Endothelial cell of umbilical vein (primary cell): ENCODE data around the gene AP1B1. TPM values are rescaled to one million over a fixed set of nuclear protein-coding genes. Genes with fewer than 3 reads are reported as not detected.

ENCODE experiments used
- BruUV-seq: library from RNA; stranded (reverse); fragments of 400-500 nt; replicated peaks from 2 replicates; lab custom pipeline; 2021; lab: Mats Ljungman, UMichigan
- CTCF ChIA-PET: fragments of 300-600, 350-600 bp; sonication (Branson Sonifier 250); formaldehyde crosslinking; loops from one replicate; lab custom pipeline; 2021; ENCODE audit warnings: antibody characterized with exemption, inconsistent platforms; lab: Charles Lee
- POLR2A ChIA-PET: fragments of 300-600, 350-600 bp; sonication (Branson Sonifier 250); formaldehyde crosslinking; loops from one replicate; lab custom pipeline; 2021; ENCODE audit warnings: antibody characterized with exemption, inconsistent platforms; lab: Charles Lee
- DNase-seq: peaks from one replicate; pipeline ENCODE4 v3.0.0-alpha.2; 2011; ENCODE audit warnings: low read depth, low spot score
- FAIRE-seq: peaks from 2 replicates; lab custom pipeline; 2011; peaks lifted over from hg19 to GRCh38; lab: Jason Lieb, UNC
- H2AFZ ChIP-seq: 2 replicates; pipeline ENCODE4 v1.6.0; 2012; ENCODE audit warnings: low read depth, low read length, control low read depth, inconsistent platforms
- H3K27ac ChIP-seq: 2 replicates; pipeline ENCODE4 v1.5.1; 2011; ENCODE audit warnings: low read depth, mild to moderate bottlenecking, control low read depth, low read length, moderate library complexity; ENCODE audit not compliant: insufficient read depth
- H3K27me3 ChIP-seq, 2 experiments: 2 replicates each; pipeline versions ENCODE4 v1.6.0 to v1.6.1; 2011; ENCODE audit warnings: low read length in 2 of 2, mixed read lengths in 1 of 2; ENCODE audit not compliant: control insufficient read depth in 2 of 2, insufficient read depth in 2 of 2
- H3K36me3 ChIP-seq, 2 experiments: 2 replicates in 1 of 2; 3 replicates in 1 of 2; pipeline ENCODE4 v1.5.1; 2011; ENCODE audit warnings: low read length in 2 of 2, mild to moderate bottlenecking in 1 of 2, moderate library complexity in 1 of 2; ENCODE audit not compliant: control insufficient read depth in 2 of 2, insufficient read depth in 2 of 2; ENCODE audit errors: extremely low read depth in 1 of 2
- H3K4me1 ChIP-seq: 3 replicates; pipeline ENCODE4 v1.5.1; 2011; ENCODE audit warnings: mild to moderate bottlenecking, low read length; ENCODE audit not compliant: control insufficient read depth, insufficient read depth; ENCODE audit errors: extremely low read depth
- H3K4me2 ChIP-seq: 2 replicates; pipeline ENCODE4 v1.6.1; 2011; ENCODE audit warnings: low read length, control low read depth, mixed read lengths; ENCODE audit not compliant: insufficient read depth
- H3K4me3 ChIP-seq, 3 experiments: fragments of 200-600 bp in 1 of 3; sonication (generic), shearing (Covaris generic) in 1 of 3; replicated peaks in 1 of 3; 2 replicates each; pipeline ENCODE4 v1.5.1; 2011 to 2016; ENCODE audit warnings: control low read depth in 3 of 3, low read length in 3 of 3, mild to moderate bottlenecking in 2 of 3, inconsistent platforms in 1 of 3, low read depth in 1 of 3, moderate library complexity in 1 of 3; ENCODE audit not compliant: insufficient read depth in 1 of 3
- H3K79me2 ChIP-seq: 2 replicates; pipeline ENCODE4 v1.6.0; 2012; ENCODE audit warnings: low read length, inconsistent platforms; ENCODE audit not compliant: control insufficient read depth, insufficient read depth
- H3K9ac ChIP-seq: replicated peaks from 2 replicates; pipeline ENCODE3; 2011; ENCODE audit warnings: low read length, control low read depth; ENCODE audit not compliant: insufficient read depth; ENCODE audit errors: extremely low read depth
- H3K9me1 ChIP-seq: replicated peaks from 3 replicates; pipeline ENCODE4 v1.6.0; 2011; ENCODE audit warnings: mild to moderate bottlenecking, low read length; ENCODE audit not compliant: control insufficient read depth, insufficient read depth; ENCODE audit errors: extremely low read depth
- H3K9me3 ChIP-seq: replicated peaks from 2 replicates; pipeline ENCODE4 v1.5.1; 2012; ENCODE audit warnings: low read length, inconsistent platforms; ENCODE audit not compliant: control insufficient read depth, insufficient read depth
- H4K20me1 ChIP-seq: replicated peaks from 2 replicates; pipeline ENCODE3; 2011; ENCODE audit warnings: mild to moderate bottlenecking, low read length; ENCODE audit not compliant: control insufficient read depth, insufficient read depth; ENCODE audit errors: extremely low read depth
- CTCF ChIP-seq, 2 donors: IDR thresholded peaks; 1 replicate in 1 of 2; 2 replicates in 1 of 2; pipeline ENCODE4 v1.5.1; 2011; ENCODE audit warnings: low read length in 2 of 2, mild to moderate bottlenecking in 2 of 2, moderate library complexity in 2 of 2, control low read depth in 1 of 2, inconsistent platforms in 1 of 2, low read depth in 1 of 2; ENCODE audit not compliant: insufficient read depth in 1 of 2; ENCODE audit errors: extremely low read depth in 1 of 2
- EZH2 ChIP-seq: IDR thresholded peaks from 2 replicates; pipeline ENCODE4 v1.6.1; 2012; ENCODE audit warnings: borderline replicate concordance, low read depth, mild to moderate bottlenecking, moderate library complexity, low read length, inconsistent platforms; ENCODE audit not compliant: severe bottlenecking
- GATA2 ChIP-seq: IDR thresholded peaks from 2 replicates; pipeline ENCODE4 v1.7.0; 2011; ENCODE audit warnings: low read depth, mild to moderate bottlenecking, moderate library complexity, mixed read lengths, low read length; ENCODE audit not compliant: insufficient read length, insufficient read depth
- MAX ChIP-seq: IDR thresholded peaks from 2 replicates; pipeline ENCODE4 v1.6.1; 2011; ENCODE audit not compliant: insufficient read depth, insufficient read length
- POLR2A ChIP-seq: IDR thresholded peaks from 2 replicates; pipeline ENCODE4 v1.6.1; 2012; ENCODE audit warnings: low read depth, mild to moderate bottlenecking, control low read depth, low read length
- POLR2AphosphoS5 ChIP-seq: IDR thresholded peaks from 2 replicates; pipeline ENCODE4 v1.6.1; 2012; ENCODE audit warnings: low read depth, mild to moderate bottlenecking, control low read depth, low read length, moderate library complexity; ENCODE audit not compliant: insufficient read depth
- dilution Hi-C: fragments of 300-500 bp; cut with MboI; formaldehyde crosslinking; loops from one replicate; pipeline ENCODE4 v1.15.0; 2019; ENCODE audit warnings: low sequenced_read_pairs; ENCODE audit not compliant: extremely low pct_ligation_motif_present
- intact Hi-C: fragments of 100-400 bp; cut with micrococcal nuclease; formaldehyde crosslinking; loops from one replicate; pipeline ENCODE4 v1.10.0; 2022
- polyA plus RNA-seq, 4 experiments: library from polyadenylated mRNA; depleted of rRNA in 3 of 4; stranded (reverse) in 3 of 4; unstranded in 1 of 4; fragments of >200 nt; gene quantifications; 2 replicates each; pipeline versions ENCODE4 v1.2.1 to v1.2.3, GENCODE V29; 2011 to 2012; ENCODE audit warnings: missing spikeins in 1 of 4
- total RNA-seq: library from RNA; stranded (reverse); gene quantifications from 2 replicates; pipeline ENCODE4 v1.2.3, GENCODE V29; 2021

The AP1B1 gene
- total and polyA plus RNA-seq, 2 donors (not counting 3 experiments of a cell fraction or from before 2014, with no cell fraction given) = 107 to 131 TPM

GRCh38 chr22:29306835-29307595 lies 81.4 kb downstream of the AP1B1 start:
- ChIA-PET CTCF (interaction anchor here (1.0 to 2.0 kb wide), 7 partner anchors 10 to 198 kb away, joined by 3 to 16 read pairs (median 5); no protein-coding TSS in a partner anchor), POLR2A (interaction anchor here (0.6 kb wide), 1 partner anchor 14 kb away, joined by 3 read pairs; no protein-coding TSS in a partner anchor)
- Histone ChIP-seq H3K4me3 (peak overlapping the region; percentile 82 to 85 (median 84)), H3K79me2 (peaks cover 9% of the 10 kb centered on the region), H3K4me1 (peaks cover 38% of the 10 kb centered on the region), H3K27me3 (no peaks in the 10 kb centered on the region), H3K36me3 (peaks cover 0 to 3% of the 10 kb centered on the region in 2 experiments), H2AFZ (peak overlapping the region; percentile 86), H3K27ac (peak overlapping the region; percentile 87), H3K9ac (peak overlapping the region; percentile 77), H4K20me1 (no peaks in the 10 kb centered on the region), H3K9me3 (no peaks in the 10 kb centered on the region), H3K9me1 (no peaks in the 10 kb centered on the region), H3K4me2 (peak overlapping the region; percentile 85)
- peak; percentile 59 for FAIRE-seq
- dilution Hi-C loops (no loop called here), intact Hi-C loops (loop anchor here (1.0 to 5.0 kb wide), 2 partner anchors 40 to 52 kb away; partner anchors contain the start of genes EWSR1 and RHBDD3)
- no TSS peak for BruUV-seq
- TF ChIP-seq POLR2A (peak; percentile 51), POLR2AphosphoS5 (peak; percentile 53), EZH2 (no peak), CTCF (IDR thresholded peaks at IDR 0.05; ENCODE audit: extremely low read depth in 1 of 2, insufficient read depth in 1 of 2, low read depth in 1 of 2, low read length in 2 of 2) (peak in 1 of 2 donors; percentile 4), MAX (no peak), GATA2 (no peak)
- peak; percentile 71 for DNase-seq
